Fibroblast of the aortic adventitia (primary cell): ENCODE results near the gene ANTKMT. TPM values are rescaled to one million over a fixed set of nuclear protein-coding genes. Genes with fewer than 3 reads are reported as not detected.

Source experiments
- DNase-seq: peaks from one replicate; pipeline ENCODE4 v3.0.0-alpha.2; 2010; ENCODE audit warnings: low read depth
- H3K4me3 ChIP-seq: 2 replicates; pipeline ENCODE4 v1.5.1; 2011; ENCODE audit warnings: low read depth, mild to moderate bottlenecking, control low read depth, low read length, moderate library complexity
- total RNA-seq: library from RNA; depleted of rRNA; stranded (reverse); fragments of >200 nt; gene quantifications from 2 replicates; pipeline ENCODE4 v1.2.3, GENCODE V29; 2012; ENCODE audit warnings: low replicate concordance
- TF ChIP-seq, protein P1 (sequence below): IDR thresholded peaks from 2 replicates; pipeline ENCODE4 v1.5.1; 2011; ENCODE audit warnings: mild to moderate bottlenecking, low read length, control low read depth, inconsistent platforms; ENCODE audit not compliant: insufficient read depth

Gene ANTKMT
- total RNA-seq, 1 donor: 21.8 TPM

DNA sequence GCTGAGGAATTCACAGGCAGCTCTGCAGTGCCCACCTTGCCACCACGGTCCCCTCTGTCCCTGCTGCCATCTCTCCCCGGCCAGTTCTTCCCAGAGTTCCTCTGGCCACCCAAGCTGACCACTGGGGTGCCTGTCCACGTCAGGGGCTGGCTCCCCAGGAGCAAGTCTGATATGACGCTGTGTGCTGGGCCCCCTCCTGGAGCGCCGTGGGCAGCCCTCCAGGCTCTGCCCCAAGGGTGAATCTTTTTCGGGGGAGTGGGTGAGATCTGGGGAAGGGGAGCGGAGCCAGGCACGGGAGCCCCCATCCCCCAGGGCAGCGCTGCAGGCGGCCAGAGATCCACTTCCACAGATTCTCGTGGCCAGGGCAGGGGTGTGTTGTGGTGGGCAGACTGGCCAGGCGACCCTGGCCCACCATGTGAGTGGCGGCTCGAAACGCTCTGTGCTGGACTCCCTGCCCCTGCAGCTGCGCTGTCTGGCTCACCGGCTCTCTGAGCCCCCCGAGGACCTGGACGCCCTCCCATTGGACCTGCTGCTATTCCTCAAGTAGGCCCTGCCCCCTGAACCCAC lies 43.3 kb downstream of the ANTKMT start:
- TF ChIP-seq, protein P1, sequence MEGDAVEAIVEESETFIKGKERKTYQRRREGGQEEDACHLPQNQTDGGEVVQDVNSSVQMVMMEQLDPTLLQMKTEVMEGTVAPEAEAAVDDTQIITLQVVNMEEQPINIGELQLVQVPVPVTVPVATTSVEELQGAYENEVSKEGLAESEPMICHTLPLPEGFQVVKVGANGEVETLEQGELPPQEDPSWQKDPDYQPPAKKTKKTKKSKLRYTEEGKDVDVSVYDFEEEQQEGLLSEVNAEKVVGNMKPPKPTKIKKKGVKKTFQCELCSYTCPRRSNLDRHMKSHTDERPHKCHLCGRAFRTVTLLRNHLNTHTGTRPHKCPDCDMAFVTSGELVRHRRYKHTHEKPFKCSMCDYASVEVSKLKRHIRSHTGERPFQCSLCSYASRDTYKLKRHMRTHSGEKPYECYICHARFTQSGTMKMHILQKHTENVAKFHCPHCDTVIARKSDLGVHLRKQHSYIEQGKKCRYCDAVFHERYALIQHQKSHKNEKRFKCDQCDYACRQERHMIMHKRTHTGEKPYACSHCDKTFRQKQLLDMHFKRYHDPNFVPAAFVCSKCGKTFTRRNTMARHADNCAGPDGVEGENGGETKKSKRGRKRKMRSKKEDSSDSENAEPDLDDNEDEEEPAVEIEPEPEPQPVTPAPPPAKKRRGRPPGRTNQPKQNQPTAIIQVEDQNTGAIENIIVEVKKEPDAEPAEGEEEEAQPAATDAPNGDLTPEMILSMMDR: peak; percentile 6
- no peak overlapping the region for H3K4me3 ChIP-seq
- DNase-seq: no peak

DNA sequence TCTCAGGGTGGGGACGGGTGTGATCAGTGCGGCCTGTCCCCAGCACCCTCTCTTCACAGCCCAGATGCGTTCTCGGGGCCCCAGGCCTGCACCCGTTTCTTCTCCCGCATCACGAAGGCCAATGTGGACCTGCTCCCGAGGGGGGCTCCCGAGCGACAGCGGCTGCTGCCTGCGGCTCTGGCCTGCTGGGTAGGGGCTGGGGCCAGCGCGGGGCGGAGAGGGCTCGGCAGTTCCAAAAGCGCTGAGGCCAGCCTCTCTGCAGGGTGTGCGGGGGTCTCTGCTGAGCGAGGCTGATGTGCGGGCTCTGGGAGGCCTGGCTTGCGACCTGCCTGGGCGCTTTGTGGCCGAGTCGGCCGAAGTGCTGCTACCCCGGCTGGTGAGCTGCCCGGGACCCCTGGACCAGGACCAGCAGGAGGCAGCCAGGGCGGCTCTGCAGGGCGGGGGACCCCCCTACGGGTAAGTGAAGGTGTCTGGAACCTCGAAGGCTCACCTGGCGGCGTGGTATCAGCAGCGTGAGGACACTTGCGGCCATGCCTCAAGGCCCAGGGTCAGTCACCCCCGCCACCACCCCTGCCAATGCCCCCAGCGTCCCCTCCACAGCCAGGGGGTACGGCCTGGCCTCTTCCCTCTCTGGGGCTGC lies 44.0 kb downstream of the ANTKMT start:
- no peak overlapping the region for H3K4me3 ChIP-seq
- no peak for DNase-seq
- TF ChIP-seq, protein P1: no peak

DNA sequence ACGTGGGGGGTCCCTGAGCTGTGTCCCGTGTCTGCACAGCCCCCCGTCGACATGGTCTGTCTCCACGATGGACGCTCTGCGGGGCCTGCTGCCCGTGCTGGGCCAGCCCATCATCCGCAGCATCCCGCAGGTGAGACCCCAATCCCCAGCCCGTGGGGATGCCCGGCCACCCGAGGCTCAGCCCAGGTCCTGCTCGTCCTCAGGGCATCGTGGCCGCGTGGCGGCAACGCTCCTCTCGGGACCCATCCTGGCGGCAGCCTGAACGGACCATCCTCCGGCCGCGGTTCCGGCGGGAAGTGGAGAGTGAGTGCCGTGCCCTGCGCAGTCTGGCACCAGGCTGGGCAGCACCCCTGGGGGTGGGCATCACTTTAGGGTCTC lies 44.5 kb downstream of the ANTKMT start:
- no peak overlapping the region for H3K4me3 ChIP-seq
- TF ChIP-seq, protein P1: no peak
- no peak for DNase-seq

DNA sequence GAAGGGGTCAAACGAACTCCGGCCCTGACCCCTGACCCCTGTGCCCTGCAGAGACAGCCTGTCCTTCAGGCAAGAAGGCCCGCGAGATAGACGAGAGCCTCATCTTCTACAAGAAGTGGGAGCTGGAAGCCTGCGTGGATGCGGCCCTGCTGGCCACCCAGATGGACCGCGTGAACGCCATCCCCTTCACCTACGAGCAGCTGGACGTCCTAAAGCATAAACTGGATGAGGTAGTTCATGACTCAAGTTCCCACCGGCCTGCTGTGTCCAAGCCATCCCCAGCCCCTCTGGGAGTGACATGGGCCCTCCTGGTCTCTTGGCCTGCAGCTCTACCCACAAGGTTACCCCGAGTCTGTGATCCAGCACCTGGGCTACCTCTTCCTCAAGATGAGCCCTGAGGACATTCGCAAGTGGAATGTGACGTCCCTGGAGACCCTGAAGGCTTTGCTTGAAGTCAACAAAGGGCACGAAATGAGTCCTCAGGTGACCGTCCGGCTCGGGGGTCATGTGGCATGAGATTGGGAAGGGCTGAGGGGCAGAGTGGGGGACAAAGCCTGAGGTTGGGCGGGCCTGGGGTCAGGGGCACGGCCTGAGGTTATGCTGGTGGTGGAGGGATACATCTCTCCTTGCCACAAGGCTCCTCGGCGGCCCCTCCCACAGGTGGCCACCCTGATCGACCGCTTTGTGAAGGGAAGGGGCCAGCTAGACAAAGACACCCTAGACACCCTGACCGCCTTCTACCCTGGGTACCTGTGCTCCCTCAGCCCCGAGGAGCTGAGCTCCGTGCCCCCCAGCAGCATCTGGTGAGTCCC lies 45.3 kb downstream of the ANTKMT start:
- no peak for DNase-seq

DNA sequence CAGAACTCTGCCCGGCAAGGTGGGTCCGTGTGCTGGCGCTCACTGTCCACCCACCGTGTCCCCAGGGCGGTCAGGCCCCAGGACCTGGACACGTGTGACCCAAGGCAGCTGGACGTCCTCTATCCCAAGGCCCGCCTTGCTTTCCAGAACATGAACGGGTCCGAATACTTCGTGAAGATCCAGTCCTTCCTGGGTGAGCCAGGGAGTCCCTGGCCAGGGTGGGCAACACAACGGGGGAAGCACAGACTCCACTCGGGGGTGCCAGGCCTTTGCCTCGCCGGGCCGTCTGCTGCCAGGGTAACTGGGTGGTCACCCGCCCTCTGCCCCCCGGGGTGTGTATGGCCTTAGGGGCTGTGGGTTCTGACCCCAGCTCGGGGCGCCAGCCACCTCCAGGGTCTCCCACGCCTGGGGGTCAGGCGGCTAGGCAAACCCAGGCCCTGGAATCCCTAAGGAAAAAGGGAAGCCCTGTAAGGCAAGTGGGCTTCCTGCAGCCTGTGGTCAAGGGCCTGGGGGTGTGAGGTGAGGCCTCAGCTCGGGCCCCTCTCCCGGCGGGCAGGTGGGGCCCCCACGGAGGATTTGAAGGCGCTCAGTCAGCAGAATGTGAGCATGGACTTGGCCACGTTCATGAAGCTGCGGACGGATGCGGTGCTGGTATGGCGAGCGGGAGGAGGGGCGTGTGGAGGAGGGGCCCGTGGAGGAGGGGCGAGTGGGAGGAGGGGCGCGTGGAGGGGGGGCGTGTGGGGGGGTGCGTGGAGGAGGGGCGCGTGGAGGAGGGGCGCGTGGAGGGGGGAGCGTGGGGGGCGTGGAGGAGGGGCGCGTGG lies 46.1 kb downstream of the ANTKMT start:
- no peak for DNase-seq
- TF ChIP-seq, protein P1: no peak
- H3K4me3 ChIP-seq: no peak overlapping the region

More for the DNA sequence above, 45.3 kb downstream of the ANTKMT start:
- no peak overlapping the region for H3K4me3 ChIP-seq
- TF ChIP-seq, protein P1: no peak

DNA sequence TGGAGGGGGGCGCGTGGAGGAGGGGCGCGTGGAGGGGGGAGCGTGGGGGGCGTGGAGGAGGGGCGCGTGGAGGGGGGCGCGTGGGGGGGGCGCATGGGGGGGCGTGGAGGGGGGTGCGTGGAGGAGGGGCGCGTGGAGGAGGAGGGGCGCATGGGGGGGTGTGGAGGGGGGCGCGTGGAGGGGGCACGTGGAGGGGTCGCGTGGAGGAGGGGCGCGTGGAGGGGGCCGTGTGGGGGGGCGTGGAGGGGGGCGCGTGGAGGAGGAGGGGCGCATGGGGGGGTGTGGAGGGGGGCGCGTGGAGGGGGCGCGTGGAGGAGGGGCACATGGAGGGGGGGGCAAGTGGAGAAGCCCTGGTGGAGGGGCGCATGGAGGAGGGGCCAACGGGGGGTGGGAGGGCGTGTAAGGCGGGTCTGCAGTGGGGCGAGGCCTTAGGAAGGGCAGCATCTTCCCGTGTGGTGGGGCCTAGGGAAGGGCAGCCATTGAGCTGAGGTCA lies 46.8 kb downstream of the ANTKMT start:
- TF ChIP-seq, protein P1: no peak
- H3K4me3 ChIP-seq: no peak overlapping the region

More for the DNA sequence above, 46.8 kb downstream of the ANTKMT start:
- DNase-seq: no peak
